Measurements from ENCODE around the gene COL6A2. TPM values are rescaled to one million over a fixed set of nuclear protein-coding genes. Genes with fewer than 3 reads are reported as not detected.
A peak's percentile ranks its signal among the peaks of the same experiment; 100 is the strongest.

COL6A2 gene
- polyA plus RNA-seq, 1 of the 3 experiments (the other 2 are of a cell fraction) = 108 TPM

DNA sequence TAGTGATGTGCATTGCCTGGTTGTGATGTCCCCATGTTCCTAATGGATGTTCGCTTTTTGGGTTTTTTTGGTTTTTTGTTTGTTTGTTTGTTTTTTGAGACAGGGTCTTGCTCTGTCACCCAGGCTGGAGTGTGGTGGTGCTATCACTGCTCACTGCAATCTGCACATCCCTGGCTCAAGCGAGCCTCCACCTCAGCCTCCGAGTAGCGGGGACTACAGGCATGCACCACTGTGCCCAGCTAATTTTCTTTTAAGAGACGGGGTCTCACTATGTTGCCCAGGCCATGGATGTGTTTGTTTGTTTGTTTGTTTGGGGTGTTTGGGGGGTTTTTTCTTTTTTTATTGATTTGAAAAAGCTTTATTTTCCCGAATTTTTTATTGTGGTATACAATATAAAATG lies 2.1 kb downstream of the COL6A2 start (continued):
- TF ChIP-seq USF2 (IDR thresholded peaks at IDR 0.05; ENCODE audit: borderline replicate concordance, low read depth, low read length) (no peak), FOSL2 (IDR thresholded peaks at IDR 0.05; ENCODE audit: borderline replicate concordance, low read depth) (no peak), GABPA (IDR thresholded peaks at IDR 0.05; ENCODE audit: low read depth) (no peak), TEAD4 (IDR thresholded peaks at IDR 0.05; ENCODE audit: borderline replicate concordance, insufficient read depth) (no peak)

DNA sequence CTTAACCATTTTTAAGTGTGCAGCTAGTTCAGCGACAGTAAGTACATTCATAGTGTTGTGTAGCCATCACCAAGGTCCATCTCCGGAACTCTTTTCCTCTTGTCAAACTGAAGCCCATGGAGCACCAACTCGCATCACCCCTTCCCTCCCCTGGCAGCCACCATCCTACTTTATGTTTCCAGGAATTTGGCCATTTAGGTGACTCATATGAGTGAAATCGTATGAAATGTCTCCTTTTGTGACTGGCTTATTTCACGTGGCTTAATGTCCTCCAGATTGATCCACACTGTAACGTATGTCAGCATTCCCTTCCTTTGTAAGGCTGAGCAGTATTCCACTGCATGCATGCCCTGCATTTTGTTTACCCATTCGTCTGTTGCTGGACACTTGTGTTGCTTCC lies 2.5 kb downstream of the COL6A2 start:
- no peak overlapping the region for H3K9ac ChIP-seq
- WGBS (ENCODE audit: low lambda C conversion rate) = 60% methylated on average over 7 of the region's 7 CpGs
- no peak overlapping the region for H3K27ac ChIP-seq (ENCODE audit: low read depth in 2 of 2, low read length in 1 of 2)
- H3K4me3 ChIP-seq (ENCODE audit: low read depth in 2 of 2, low read length in 1 of 2) = no peak overlapping the region
- H3K4me1 ChIP-seq (ENCODE audit: control insufficient read depth in 1 of 2, insufficient read depth in 2 of 2, low read depth in 1 of 2, low read length in 1 of 2) = peaks cover 0 to 6% of the 10 kb centered on the region in 2 experiments; a peak in 1 of 4 replicates
- H3K27me3 ChIP-seq (ENCODE audit: insufficient read depth) = no peaks in the 10 kb centered on the region
- CTCF ChIA-PET = no interaction called here
- H3F3A ChIP-seq (replicated peaks; ENCODE audit: insufficient read depth) = peaks cover 9% of the 10 kb centered on the region
- H2AFZ ChIP-seq (ENCODE audit: low read depth) = no peak overlapping the region
- peaks cover 66% of the 10 kb centered on the region for H3K79me2 ChIP-seq (ENCODE audit: insufficient read depth)
- H3K36me3 ChIP-seq (replicated peaks in 1 of 2; ENCODE audit: control insufficient read depth in 1 of 2, insufficient read depth in 2 of 2, low read length in 1 of 2) = peaks cover 0 to 39% of the 10 kb centered on the region in 2 experiments
- H4K20me1 ChIP-seq (ENCODE audit: insufficient read depth) = peaks cover 2% of the 10 kb centered on the region; the same call in 1 of the 2 replicates
- 0 out of 2 replicates have a peak overlapping the region, but pooled peaks have one; percentile 90 for H3K4me2 ChIP-seq
- no peak for DNase-seq
- H3K9me2 ChIP-seq = no peaks in the 10 kb centered on the region
- POLR2A ChIA-PET = no interaction called here
- H3K9me3 ChIP-seq = peaks cover 25% of the 10 kb centered on the region; the same call in 1 of the 2 replicates
- peak; percentile 45; the same call in 1 of the 2 replicates for TF ChIP-seq TCF12 (IDR thresholded peaks at IDR 0.05)
- TF ChIP-seq, protein P1, sequence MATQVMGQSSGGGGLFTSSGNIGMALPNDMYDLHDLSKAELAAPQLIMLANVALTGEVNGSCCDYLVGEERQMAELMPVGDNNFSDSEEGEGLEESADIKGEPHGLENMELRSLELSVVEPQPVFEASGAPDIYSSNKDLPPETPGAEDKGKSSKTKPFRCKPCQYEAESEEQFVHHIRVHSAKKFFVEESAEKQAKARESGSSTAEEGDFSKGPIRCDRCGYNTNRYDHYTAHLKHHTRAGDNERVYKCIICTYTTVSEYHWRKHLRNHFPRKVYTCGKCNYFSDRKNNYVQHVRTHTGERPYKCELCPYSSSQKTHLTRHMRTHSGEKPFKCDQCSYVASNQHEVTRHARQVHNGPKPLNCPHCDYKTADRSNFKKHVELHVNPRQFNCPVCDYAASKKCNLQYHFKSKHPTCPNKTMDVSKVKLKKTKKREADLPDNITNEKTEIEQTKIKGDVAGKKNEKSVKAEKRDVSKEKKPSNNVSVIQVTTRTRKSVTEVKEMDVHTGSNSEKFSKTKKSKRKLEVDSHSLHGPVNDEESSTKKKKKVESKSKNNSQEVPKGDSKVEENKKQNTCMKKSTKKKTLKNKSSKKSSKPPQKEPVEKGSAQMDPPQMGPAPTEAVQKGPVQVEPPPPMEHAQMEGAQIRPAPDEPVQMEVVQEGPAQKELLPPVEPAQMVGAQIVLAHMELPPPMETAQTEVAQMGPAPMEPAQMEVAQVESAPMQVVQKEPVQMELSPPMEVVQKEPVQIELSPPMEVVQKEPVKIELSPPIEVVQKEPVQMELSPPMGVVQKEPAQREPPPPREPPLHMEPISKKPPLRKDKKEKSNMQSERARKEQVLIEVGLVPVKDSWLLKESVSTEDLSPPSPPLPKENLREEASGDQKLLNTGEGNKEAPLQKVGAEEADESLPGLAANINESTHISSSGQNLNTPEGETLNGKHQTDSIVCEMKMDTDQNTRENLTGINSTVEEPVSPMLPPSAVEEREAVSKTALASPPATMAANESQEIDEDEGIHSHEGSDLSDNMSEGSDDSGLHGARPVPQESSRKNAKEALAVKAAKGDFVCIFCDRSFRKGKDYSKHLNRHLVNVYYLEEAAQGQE (IDR thresholded peaks at IDR 0.05; ENCODE audit: low read depth, low read length) = no peak

GRCh38 chr21:46100906-46101305 lies 3.0 kb downstream of the COL6A2 start:
- no peak overlapping the region for H3K9ac ChIP-seq
- H3F3A ChIP-seq (replicated peaks; ENCODE audit: insufficient read depth) = peaks cover 9% of the 10 kb centered on the region
- H3K9me2 ChIP-seq = no peaks in the 10 kb centered on the region
- peaks cover 0 to 39% of the 10 kb centered on the region in 2 experiments for H3K36me3 ChIP-seq (replicated peaks in 1 of 2; ENCODE audit: control insufficient read depth in 1 of 2, insufficient read depth in 2 of 2, low read length in 1 of 2)
- no peak overlapping the region for H3K4me2 ChIP-seq
- peaks cover 2% of the 10 kb centered on the region; the same call in 1 of the 2 replicates for H4K20me1 ChIP-seq (ENCODE audit: insufficient read depth)
- no peaks in the 10 kb centered on the region for H3K27me3 ChIP-seq (ENCODE audit: insufficient read depth)
- whole genome bisulfite sequencing (ENCODE audit: low lambda C conversion rate) = 94% methylated on average over 4 of the region's 4 CpGs
- POLR2A ChIA-PET = no interaction called here
- H3K4me1 ChIP-seq (ENCODE audit: control insufficient read depth in 1 of 2, insufficient read depth in 2 of 2, low read depth in 1 of 2, low read length in 1 of 2) = peaks cover 0 to 6% of the 10 kb centered on the region in 2 experiments; a peak in 1 of 4 replicates
- no peak for TF ChIP-seq SIN3A (IDR thresholded peaks at IDR 0.05; ENCODE audit: borderline replicate concordance, low read depth, low read length)
- TF ChIP-seq TCF12 (IDR thresholded peaks at IDR 0.05) = no peak
- no peak for TF ChIP-seq USF1 (IDR thresholded peaks at IDR 0.05; ENCODE audit: borderline replicate concordance, low read depth)
- TF ChIP-seq MXI1 (IDR thresholded peaks at IDR 0.05; ENCODE audit: low read depth, low read length) = no peak
- no peak for TF ChIP-seq POLR2AphosphoS5 (IDR thresholded peaks at IDR 0.05; ENCODE audit: low read depth, low read length)
- TF ChIP-seq JUND (IDR thresholded peaks at IDR 0.05) = no peak
- no peak for TF ChIP-seq RXRA (IDR thresholded peaks at IDR 0.05; ENCODE audit: borderline replicate concordance, low read depth)
- no peak for TF ChIP-seq FOSL2 (IDR thresholded peaks at IDR 0.05; ENCODE audit: borderline replicate concordance, low read depth)
- TF ChIP-seq GABPA (IDR thresholded peaks at IDR 0.05; ENCODE audit: low read depth) = no peak
- TF ChIP-seq USF2 (IDR thresholded peaks at IDR 0.05; ENCODE audit: borderline replicate concordance, low read depth, low read length) = no peak
- peaks cover 66% of the 10 kb centered on the region for H3K79me2 ChIP-seq (ENCODE audit: insufficient read depth)
- no peak overlapping the region for H3K27ac ChIP-seq (ENCODE audit: low read depth in 2 of 2, low read length in 1 of 2)
- CTCF ChIA-PET = no interaction called here
- DNase-seq = no peak
- H2AFZ ChIP-seq (ENCODE audit: low read depth) = no peak overlapping the region
- H3K9me3 ChIP-seq = peaks cover 25% of the 10 kb centered on the region; the same call in 1 of the 2 replicates
- H3K4me3 ChIP-seq (ENCODE audit: low read depth in 2 of 2, low read length in 1 of 2) = no peak overlapping the region

Measured in SK-N-SH (cell line).